ENCODE data around the gene NFIC. TPM values are rescaled to one million over a fixed set of nuclear protein-coding genes. Genes with fewer than 3 reads are reported as not detected.

The NFIC gene
- total RNA-seq, 1 experiment from 2014 or later = 75.6 TPM

GRCh38 chr19:3492131-3492839, 125.9 kb downstream of the NFIC start:
- H3K9me3 ChIP-seq (ENCODE audit: insufficient read depth, low read depth) = no peaks in the 10 kb centered on the region
- no TSS peak for BruUV-seq (replicated peaks)
- H3K4me3 ChIP-seq = no peak overlapping the region
- no peak overlapping the region for H3K27ac ChIP-seq
- no peak overlapping the region for H2AFZ ChIP-seq
- no peaks in the 10 kb centered on the region for H3K27me3 ChIP-seq (ENCODE audit: insufficient read depth, low read depth)
- intact Hi-C loops (cut with micrococcal nuclease; ENCODE audit: unreplicated experiment) = no loop called here
- no peak for TF ChIP-seq EZH2 (IDR thresholded peaks at IDR 0.05; ENCODE audit: low read depth)
- TF ChIP-seq, protein P1, sequence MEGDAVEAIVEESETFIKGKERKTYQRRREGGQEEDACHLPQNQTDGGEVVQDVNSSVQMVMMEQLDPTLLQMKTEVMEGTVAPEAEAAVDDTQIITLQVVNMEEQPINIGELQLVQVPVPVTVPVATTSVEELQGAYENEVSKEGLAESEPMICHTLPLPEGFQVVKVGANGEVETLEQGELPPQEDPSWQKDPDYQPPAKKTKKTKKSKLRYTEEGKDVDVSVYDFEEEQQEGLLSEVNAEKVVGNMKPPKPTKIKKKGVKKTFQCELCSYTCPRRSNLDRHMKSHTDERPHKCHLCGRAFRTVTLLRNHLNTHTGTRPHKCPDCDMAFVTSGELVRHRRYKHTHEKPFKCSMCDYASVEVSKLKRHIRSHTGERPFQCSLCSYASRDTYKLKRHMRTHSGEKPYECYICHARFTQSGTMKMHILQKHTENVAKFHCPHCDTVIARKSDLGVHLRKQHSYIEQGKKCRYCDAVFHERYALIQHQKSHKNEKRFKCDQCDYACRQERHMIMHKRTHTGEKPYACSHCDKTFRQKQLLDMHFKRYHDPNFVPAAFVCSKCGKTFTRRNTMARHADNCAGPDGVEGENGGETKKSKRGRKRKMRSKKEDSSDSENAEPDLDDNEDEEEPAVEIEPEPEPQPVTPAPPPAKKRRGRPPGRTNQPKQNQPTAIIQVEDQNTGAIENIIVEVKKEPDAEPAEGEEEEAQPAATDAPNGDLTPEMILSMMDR (conservative IDR thresholded peaks at IDR 0.05) = no peak
- DNase-seq = no peak
- no peaks in the 10 kb centered on the region; the same call in 1 of the 2 replicates for H3F3A ChIP-seq (ENCODE audit: insufficient read depth, low read depth)
- no peaks in the 10 kb centered on the region for H3K79me2 ChIP-seq (ENCODE audit: low read depth)
- ChIA-PET POLR2A (ENCODE audit: unreplicated experiment) (no interaction called here), CTCF (no interaction called here)
- H3K4me1 ChIP-seq (replicated peaks; ENCODE audit: insufficient read depth) = no peaks in the 10 kb centered on the region
- H3K4me2 ChIP-seq = no peak overlapping the region
- no peaks in the 10 kb centered on the region for H4K20me1 ChIP-seq (ENCODE audit: insufficient read depth)
- H3K9me2 ChIP-seq (ENCODE audit: insufficient read depth) = no peaks in the 10 kb centered on the region
- H3K36me3 ChIP-seq (ENCODE audit: low read depth) = no peaks in the 10 kb centered on the region

- H3K36me3 ChIP-seq (ENCODE audit: low read depth) = no peaks in the 10 kb centered on the region
- CTCF ChIA-PET = no interaction called here
- BruUV-seq (replicated peaks) = no TSS peak
Observed at GRCh38 chr19:3492919-3493318, 126.5 kb downstream of the NFIC start.

DNA sequence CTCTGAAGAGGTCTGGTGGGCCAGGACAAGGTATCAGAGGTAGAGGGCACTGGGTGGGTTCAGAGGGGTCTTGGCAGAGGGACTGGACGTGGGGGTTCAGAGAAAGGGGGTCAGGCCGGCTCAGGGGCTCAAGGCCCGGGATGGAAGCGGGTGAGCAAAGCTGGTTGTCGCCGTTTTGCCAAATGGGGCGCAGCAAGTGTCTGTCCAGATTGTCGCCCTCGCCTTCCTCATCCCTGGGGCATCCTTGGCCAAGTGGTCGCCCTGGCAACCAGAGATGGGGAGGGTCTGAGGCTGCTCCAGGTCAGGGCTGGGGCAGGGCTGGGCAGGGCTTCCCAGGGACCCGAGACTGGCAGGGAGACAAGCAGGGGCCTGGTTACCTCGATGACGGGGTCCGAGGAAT, 127.3 kb downstream of the NFIC start:
- BruUV-seq (replicated peaks) = no TSS peak
- intact Hi-C loops (cut with micrococcal nuclease; ENCODE audit: unreplicated experiment) = no loop called here
- CTCF ChIA-PET = no interaction called here

More at GRCh38 chr19:3492919-3493318, 126.5 kb downstream of the NFIC start:
- no peak overlapping the region for H2AFZ ChIP-seq
- H3F3A ChIP-seq (ENCODE audit: insufficient read depth, low read depth) = no peaks in the 10 kb centered on the region; the same call in 1 of the 2 replicates
- intact Hi-C loops (cut with micrococcal nuclease; ENCODE audit: unreplicated experiment) = no loop called here
- H3K4me2 ChIP-seq = no peak overlapping the region
- no peaks in the 10 kb centered on the region for H3K27me3 ChIP-seq (ENCODE audit: insufficient read depth, low read depth)
- H3K9me3 ChIP-seq (ENCODE audit: insufficient read depth, low read depth) = no peaks in the 10 kb centered on the region
- H3K27ac ChIP-seq = no peak overlapping the region
- POLR2A ChIA-PET (ENCODE audit: unreplicated experiment) = no interaction called here
- H3K4me3 ChIP-seq = no peak overlapping the region
- no peak for DNase-seq
- H3K9me2 ChIP-seq (ENCODE audit: insufficient read depth) = no peaks in the 10 kb centered on the region
- TF ChIP-seq EZH2 (IDR thresholded peaks at IDR 0.05; ENCODE audit: low read depth) = no peak
- TF ChIP-seq, protein P1 (conservative IDR thresholded peaks at IDR 0.05) = no peak
- H3K4me1 ChIP-seq (replicated peaks; ENCODE audit: insufficient read depth) = no peaks in the 10 kb centered on the region
- H3K79me2 ChIP-seq (ENCODE audit: low read depth) = peaks cover 1% of the 10 kb centered on the region; the same call in 1 of the 2 replicates
- H4K20me1 ChIP-seq (ENCODE audit: insufficient read depth) = no peaks in the 10 kb centered on the region

More for the DNA sequence above, 127.3 kb downstream of the NFIC start:
- H3K27ac ChIP-seq = no peak overlapping the region
- H3K36me3 ChIP-seq (ENCODE audit: low read depth) = no peaks in the 10 kb centered on the region
- H3K4me2 ChIP-seq = no peak overlapping the region
- TF ChIP-seq, protein P1 (conservative IDR thresholded peaks at IDR 0.05) = no peak
- TF ChIP-seq EZH2 (IDR thresholded peaks at IDR 0.05; ENCODE audit: low read depth) = no peak
- no peaks in the 10 kb centered on the region for H3K4me1 ChIP-seq (replicated peaks; ENCODE audit: insufficient read depth)
- no peaks in the 10 kb centered on the region; the same call in 1 of the 2 replicates for H3F3A ChIP-seq (ENCODE audit: insufficient read depth, low read depth)
- H3K79me2 ChIP-seq (ENCODE audit: low read depth) = peaks cover 6% of the 10 kb centered on the region
- no peak overlapping the region for H2AFZ ChIP-seq
- H3K27me3 ChIP-seq (ENCODE audit: insufficient read depth, low read depth) = no peaks in the 10 kb centered on the region
- POLR2A ChIA-PET (ENCODE audit: unreplicated experiment) = no interaction called here
- no peak for DNase-seq
- no peaks in the 10 kb centered on the region for H3K9me3 ChIP-seq (ENCODE audit: insufficient read depth, low read depth)
- H3K9me2 ChIP-seq (ENCODE audit: insufficient read depth) = no peaks in the 10 kb centered on the region
- no peak overlapping the region for H3K4me3 ChIP-seq
- H4K20me1 ChIP-seq (ENCODE audit: insufficient read depth) = no peaks in the 10 kb centered on the region
